HepG2 (cell line): ENCODE measurements around the gene RGMA. TPM values are rescaled to one million over a fixed set of nuclear protein-coding genes. Genes with fewer than 3 reads are reported as not detected.

Experiments used
- ATAC-seq: fragments of 200-7000 bp; cut with Tn5 transposase; 3 replicates; pipeline ENCODE4 v1.9.1; 2020; ENCODE audit warnings: mild to moderate bottlenecking, moderate library complexity
- BruUV-seq: library from RNA; stranded (reverse); fragments of 400-500 nt; replicated peaks from 2 replicates; lab custom pipeline; 2021; lab: Mats Ljungman, UMichigan
- CTCF ChIA-PET: fragments of 300-600 bp; formaldehyde crosslinking; extraction: SDS; loops from one replicate; lab custom pipeline; 2021; ENCODE audit warnings: low total read pairs, inconsistent platforms, low intra/inter-chr PET ratio; lab: Yijun Ruan, JAX
- POLR2A ChIA-PET: fragments of 350-600 bp; sonication (Branson Sonifier 250); formaldehyde crosslinking; loops from one replicate; lab custom pipeline; 2020; ENCODE audit warnings: antibody characterized with exemption, inconsistent platforms; lab: Yijun Ruan, JAX
- DNase-seq: peaks from one replicate; pipeline ENCODE4 v3.0.0-alpha.2; 2015; ENCODE audit warnings: low spot score
- FAIRE-seq: peaks from 3 replicates; lab custom pipeline; 2011; peaks lifted over from hg19 to GRCh38; lab: Jason Lieb, UNC
- H2AFZ ChIP-seq: one replicate; pipeline ENCODE4 v1.6.1; 2011; ENCODE audit warnings: low read length, inconsistent platforms
- H3K27ac ChIP-seq: fragments of 300-600 bp; 3 replicates; pipeline ENCODE4 v1.8.0; 2011; ENCODE audit warnings: mixed run types, mild to moderate bottlenecking, mixed read lengths, low read length, inconsistent platforms; ENCODE audit not compliant: insufficient read depth; ENCODE audit errors: extremely low read length
- H3K27me3 ChIP-seq, 2 experiments: fragments of 200-600 bp in 1 of 2; 2 replicates in 1 of 2; 3 replicates in 1 of 2; pipeline versions ENCODE4 v1.6.0 to v1.8.0; 2011; ENCODE audit warnings: low read length in 2 of 2, mild to moderate bottlenecking in 2 of 2, moderate library complexity in 2 of 2, inconsistent platforms in 1 of 2; ENCODE audit not compliant: insufficient read depth in 2 of 2, control insufficient read depth in 1 of 2
- H3K36me3 ChIP-seq, 2 experiments: fragments of 200-600 bp in 1 of 2; replicated peaks in 1 of 2; 2 replicates in 1 of 2; 3 replicates in 1 of 2; pipeline versions ENCODE4 v1.5.1 to v1.8.0; 2011; ENCODE audit warnings: low read length in 2 of 2, inconsistent platforms in 1 of 2; ENCODE audit not compliant: insufficient read depth in 2 of 2, control insufficient read depth in 1 of 2
- H3K4me1 ChIP-seq: 2 replicates; pipeline ENCODE4 v1.5.1; 2012; ENCODE audit warnings: low read length, inconsistent platforms; ENCODE audit not compliant: insufficient read depth
- H3K4me2 ChIP-seq: 2 replicates; pipeline ENCODE4 v1.6.0; 2011; ENCODE audit warnings: low read depth, low read length, inconsistent platforms
- H3K4me3 ChIP-seq, 3 experiments: fragments of 200-600 bp in 1 of 3; sonication (generic), shearing (Covaris generic) in 1 of 3; replicated peaks in 1 of 3; 2 replicates each; pipeline ENCODE4 v1.5.1; 2011 to 2016; ENCODE audit warnings: low read length in 3 of 3, inconsistent platforms in 2 of 3, low read depth in 2 of 3, mild to moderate bottlenecking in 2 of 3, control low read depth in 1 of 3, mixed read lengths in 1 of 3; ENCODE audit not compliant: insufficient read depth in 1 of 3
- H3K79me2 ChIP-seq: one replicate; pipeline ENCODE4 v1.6.1; 2011; ENCODE audit warnings: low read length, inconsistent platforms; ENCODE audit not compliant: insufficient read depth
- H3K9ac ChIP-seq: 2 replicates; pipeline ENCODE4 v1.6.0; 2011; ENCODE audit warnings: mild to moderate bottlenecking, low read depth, low read length, inconsistent platforms; ENCODE audit not compliant: insufficient read depth
- H3K9me3 ChIP-seq: 2 replicates; pipeline ENCODE4 v1.5.1; 2012; ENCODE audit warnings: mild to moderate bottlenecking, low read length
- H4K20me1 ChIP-seq: 2 replicates; pipeline ENCODE4 v1.6.0; 2011; ENCODE audit warnings: inconsistent platforms, mild to moderate bottlenecking, low read length, moderate library complexity; ENCODE audit not compliant: insufficient read depth
- FOXJ3 ChIP-seq: sonication (generic); formaldehyde crosslinking; IDR thresholded peaks from 2 replicates; pipeline ENCODE4 v1.4.0; 2020; ENCODE audit warnings: missing genetic modification reagents, mild to moderate bottlenecking, borderline replicate concordance
- GTF2F1 ChIP-seq: fragments of 150-350 bp; IDR thresholded peaks from 2 replicates; pipeline ENCODE4 v1.6.1; 2014; ENCODE audit warnings: low read length
- HDAC6 ChIP-seq: fragments of 200-600 bp; sonication (generic); IDR thresholded peaks from 2 replicates; pipeline ENCODE4 v1.7.0; 2017; ENCODE audit warnings: mild to moderate bottlenecking, antibody characterized with exemption, low read length, low read depth
- HNF4A ChIP-seq: sonication (generic); formaldehyde crosslinking; IDR thresholded peaks from 2 replicates; pipeline ENCODE4 v1.4.0; 2020; ENCODE audit warnings: missing genetic modification reagents
- MAFK ChIP-seq, 2 experiments: IDR thresholded peaks in 1 of 2; conservative IDR thresholded peaks in 1 of 2; 2 replicates each; pipeline ENCODE4 v1.6.1; 2011; ENCODE audit warnings: improper control_type of control experiment in 2 of 2, low read length in 2 of 2
- MEIS2 ChIP-seq: sonication (generic); formaldehyde crosslinking; IDR thresholded peaks from 2 replicates; pipeline ENCODE4 v1.9.0; 2021; ENCODE audit warnings: mild to moderate bottlenecking, missing genetic modification reagents
- PHF21A ChIP-seq: sonication (generic); formaldehyde crosslinking; IDR thresholded peaks from 2 replicates; pipeline ENCODE4 v1.5.0; 2020; ENCODE audit warnings: mild to moderate bottlenecking, missing genetic modification reagents
- ZFP36 ChIP-seq: fragments of 150-350 bp; IDR thresholded peaks from 2 replicates; pipeline ENCODE4 v1.6.1; 2018; ENCODE audit warnings: borderline replicate concordance, low read length, low read depth; ENCODE audit not compliant: partially characterized antibody
- ZNF83 ChIP-seq: sonication (generic); formaldehyde crosslinking; IDR thresholded peaks from 2 replicates; pipeline ENCODE4 v1.4.0; 2020; ENCODE audit warnings: missing genetic modification reagents, mild to moderate bottlenecking, borderline replicate concordance
- WGBS: methylation state at CpG from one replicate; pipeline ENCODE4 v1.1.6; 2017; ENCODE audit warnings: low lambda C conversion rate; 5-methylcytosine and 5-hydroxymethylcytosine counted together
- in situ Hi-C: cut with HindIII; loops from 2 replicates; pipeline ENCODE4 v1.10.0; 2017; ENCODE audit warnings: low pct_unique_long_range_greater_than_20kb; ENCODE audit not compliant: extremely low pct_ligation_motif_present
- intact Hi-C: fragments of 100-400 bp; cut with micrococcal nuclease; formaldehyde crosslinking; loops from one replicate; pipeline ENCODE4 v1.10.0; 2022; ENCODE audit not compliant: unreplicated experiment
- polyA plus RNA-seq, 8 experiments: library from polyadenylated mRNA; depleted of rRNA in 3 of 8; stranded (reverse) in 7 of 8; unstranded in 1 of 8; fragments of >200 nt; fragmentation: Illumina TruSeq in 4 of 8; extraction: Trizol in 4 of 8; gene quantifications; 2 replicates each; pipeline versions ENCODE4 v1.2.1 to v1.2.3, GENCODE V29; 2011 to 2016; ENCODE audit warnings: low read depth in 4 of 8, missing spikeins in 1 of 8, mixed read lengths in 1 of 8; ENCODE audit not compliant: insufficient read depth in 1 of 8
- total RNA-seq, 5 experiments: library from RNA; depleted of rRNA; stranded (reverse); fragments of >200 nt; fragmentation: Illumina TruSeq; extraction: Trizol; gene quantifications; 2 replicates each; pipeline ENCODE4 v1.2.3, GENCODE V29; 2016; ENCODE audit warnings: low read depth in 1 of 5
- TF ChIP-seq, protein P1 (sequence below): sonication (generic); formaldehyde crosslinking; IDR thresholded peaks from 2 replicates; pipeline ENCODE4 v1.8.1; 2023; ENCODE audit warnings: mild to moderate bottlenecking, moderate library complexity, missing genetic modification reagents
- TF ChIP-seq, protein P2 (sequence below): IDR thresholded peaks from 2 replicates; pipeline ENCODE4 v1.6.1; 2016; ENCODE audit warnings: low read depth
- TF ChIP-seq, protein P3 (sequence below), 2 experiments: fragments of 450-650 bp in 1 of 2; sonication (generic) in 1 of 2; formaldehyde crosslinking; IDR thresholded peaks; 2 replicates each; pipeline versions ENCODE4 v1.5.0 to v1.8.0; 2020 to 2022; ENCODE audit warnings: mild to moderate bottlenecking in 1 of 2, missing genetic modification reagents in 1 of 2
- TF ChIP-seq, protein P4 (sequence below): sonication (generic); formaldehyde crosslinking; IDR thresholded peaks from 2 replicates; pipeline ENCODE4 v1.9.0; 2022; ENCODE audit warnings: low read depth, missing genetic modification reagents
- TF ChIP-seq, protein P5 (sequence below): sonication (generic); formaldehyde crosslinking; IDR thresholded peaks from 2 replicates; pipeline ENCODE4 v1.5.1; 2020; ENCODE audit warnings: missing genetic modification reagents, mild to moderate bottlenecking, borderline replicate concordance
- TF ChIP-seq, protein P6 (sequence below): IDR thresholded peaks from 2 replicates; pipeline ENCODE4 v1.6.1; 2012; ENCODE audit warnings: inconsistent platforms
- TF ChIP-seq, protein P7 (sequence below): sonication (generic); formaldehyde crosslinking; IDR thresholded peaks from 2 replicates; pipeline ENCODE4 v1.9.0; 2021; ENCODE audit warnings: missing genetic modification reagents, mild to moderate bottlenecking, borderline replicate concordance

Gene RGMA
- total and polyA plus RNA-seq, 2 of the 13 experiments (the other 11 are each of a cell fraction or from before 2014, with no cell fraction given), result not detected

DNA sequence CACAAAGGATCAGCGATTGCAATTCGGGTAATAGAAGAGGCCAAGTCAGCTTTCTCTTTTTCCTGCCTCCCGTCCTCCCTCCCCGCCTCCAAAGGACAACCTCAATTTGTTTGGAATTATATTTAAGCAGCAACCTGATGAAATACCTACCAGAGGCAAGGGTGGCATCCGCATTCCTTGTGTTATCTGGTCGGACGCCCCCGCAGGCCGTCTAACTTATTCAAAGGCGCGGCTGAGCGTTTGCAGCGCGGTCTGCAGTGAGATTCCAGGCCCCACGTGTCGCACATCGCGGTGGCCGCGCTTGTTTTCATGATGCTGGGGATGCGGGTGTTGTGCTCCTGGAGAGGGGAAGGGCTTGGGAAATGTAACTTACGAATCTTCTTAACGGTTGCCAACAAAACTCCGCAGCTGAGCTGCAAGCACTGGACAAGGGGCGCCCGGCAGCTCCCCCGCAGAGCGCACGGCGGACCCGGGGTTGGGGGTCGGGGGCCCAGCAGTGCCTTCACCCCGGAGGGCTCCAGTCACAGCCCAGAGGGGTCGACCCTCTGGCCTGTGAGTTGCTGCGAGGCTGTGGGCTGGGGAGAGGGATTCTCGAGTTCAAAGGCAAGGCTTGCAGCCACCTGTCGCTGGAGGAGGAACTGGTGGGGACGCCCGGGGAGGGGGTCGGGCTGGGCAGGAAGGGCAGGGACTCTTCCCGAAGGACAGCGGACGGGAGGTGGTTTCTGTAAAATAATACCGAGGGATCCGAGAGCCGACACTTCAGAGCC is 20.5 kb upstream of the RGMA start:
- no peaks in the 10 kb centered on the region for H3K4me1 ChIP-seq
- no peak overlapping the region for H2AFZ ChIP-seq
- no peak overlapping the region for H3K9ac ChIP-seq
- in situ Hi-C loops, result no loop called here
- H3K79me2 ChIP-seq, result no peaks in the 10 kb centered on the region
- H3K4me2 ChIP-seq, result no peak overlapping the region
- CTCF ChIA-PET, result no interaction called here
- ATAC-seq (no peak), DNase-seq (no peak), FAIRE-seq (no peak)
- H3K27ac ChIP-seq, result no peak overlapping the region
- H3K27me3 ChIP-seq, result peaks cover 8 to 29% of the 10 kb centered on the region in 2 experiments; a peak in 3 of 5 replicates
- WGBS, result 22% methylated on average over 39 of the region's 46 CpGs
- no peak overlapping the region for H3K4me3 ChIP-seq
- no peaks in the 10 kb centered on the region for H4K20me1 ChIP-seq
- H3K36me3 ChIP-seq, result no peaks in the 10 kb centered on the region
- H3K9me3 ChIP-seq, result no peaks in the 10 kb centered on the region
- BruUV-seq, result no TSS peak
- POLR2A ChIA-PET, result no interaction called here
- intact Hi-C loops, result no loop called here
- TF ChIP-seq GTF2F1 (no peak), MEIS2 (CRISPR knock-in tag) (no peak), HDAC6 (no peak), ZNF83 (no peak), MAFK (conservative IDR thresholded peaks at IDR 0.05 in 1 of 2, IDR thresholded peaks at IDR 0.05 in 1 of 2; ENCODE audit: low read length in 2 of 2) (no peak), PHF21A (CRISPR knock-in tag) (no peak), FOXJ3 (CRISPR knock-in tag) (no peak), ZFP36 (no peak), HNF4A (CRISPR knock-in tag) (no peak)
- TF ChIP-seq, protein P1, sequence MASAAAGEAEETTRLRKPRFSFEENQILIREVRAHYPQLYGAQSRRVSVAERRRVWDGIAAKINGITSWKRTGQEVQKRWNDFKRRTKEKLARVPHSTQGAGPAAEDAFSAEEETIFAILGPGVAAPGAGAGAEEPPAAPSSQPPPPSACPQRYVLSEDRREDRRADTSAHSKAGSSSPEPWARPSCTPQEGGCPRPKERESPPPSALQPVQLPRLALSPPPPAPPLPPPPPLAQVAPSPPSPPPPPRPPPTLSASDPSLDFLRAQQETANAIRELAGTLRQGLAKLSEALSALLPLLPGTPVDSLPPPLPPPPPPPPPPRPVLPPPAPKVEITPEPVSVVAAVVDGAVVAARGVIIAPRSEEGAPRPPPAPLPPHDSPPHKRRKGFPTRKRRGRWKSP (CRISPR knock-in tag), result no peak
- TF ChIP-seq, protein P2, sequence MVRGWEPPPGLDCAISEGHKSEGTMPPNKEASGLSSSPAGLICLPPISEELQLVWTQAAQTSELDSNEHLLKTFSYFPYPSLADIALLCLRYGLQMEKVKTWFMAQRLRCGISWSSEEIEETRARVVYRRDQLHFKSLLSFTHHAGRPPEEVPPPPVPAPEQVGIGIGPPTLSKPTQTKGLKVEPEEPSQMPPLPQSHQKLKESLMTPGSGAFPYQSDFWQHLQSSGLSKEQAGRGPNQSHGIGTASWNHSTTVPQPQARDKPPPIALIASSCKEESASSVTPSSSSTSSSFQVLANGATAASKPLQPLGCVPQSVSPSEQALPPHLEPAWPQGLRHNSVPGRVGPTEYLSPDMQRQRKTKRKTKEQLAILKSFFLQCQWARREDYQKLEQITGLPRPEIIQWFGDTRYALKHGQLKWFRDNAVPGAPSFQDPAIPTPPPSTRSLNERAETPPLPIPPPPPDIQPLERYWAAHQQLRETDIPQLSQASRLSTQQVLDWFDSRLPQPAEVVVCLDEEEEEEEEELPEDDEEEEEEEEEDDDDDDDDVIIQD (CRISPR knock-in tag), result no peak
- TF ChIP-seq, protein P3, sequence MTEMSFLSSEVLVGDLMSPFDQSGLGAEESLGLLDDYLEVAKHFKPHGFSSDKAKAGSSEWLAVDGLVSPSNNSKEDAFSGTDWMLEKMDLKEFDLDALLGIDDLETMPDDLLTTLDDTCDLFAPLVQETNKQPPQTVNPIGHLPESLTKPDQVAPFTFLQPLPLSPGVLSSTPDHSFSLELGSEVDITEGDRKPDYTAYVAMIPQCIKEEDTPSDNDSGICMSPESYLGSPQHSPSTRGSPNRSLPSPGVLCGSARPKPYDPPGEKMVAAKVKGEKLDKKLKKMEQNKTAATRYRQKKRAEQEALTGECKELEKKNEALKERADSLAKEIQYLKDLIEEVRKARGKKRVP (CRISPR knock-in tag; IDR thresholded peaks at IDR 0.05), result no peak
- TF ChIP-seq, protein P4, sequence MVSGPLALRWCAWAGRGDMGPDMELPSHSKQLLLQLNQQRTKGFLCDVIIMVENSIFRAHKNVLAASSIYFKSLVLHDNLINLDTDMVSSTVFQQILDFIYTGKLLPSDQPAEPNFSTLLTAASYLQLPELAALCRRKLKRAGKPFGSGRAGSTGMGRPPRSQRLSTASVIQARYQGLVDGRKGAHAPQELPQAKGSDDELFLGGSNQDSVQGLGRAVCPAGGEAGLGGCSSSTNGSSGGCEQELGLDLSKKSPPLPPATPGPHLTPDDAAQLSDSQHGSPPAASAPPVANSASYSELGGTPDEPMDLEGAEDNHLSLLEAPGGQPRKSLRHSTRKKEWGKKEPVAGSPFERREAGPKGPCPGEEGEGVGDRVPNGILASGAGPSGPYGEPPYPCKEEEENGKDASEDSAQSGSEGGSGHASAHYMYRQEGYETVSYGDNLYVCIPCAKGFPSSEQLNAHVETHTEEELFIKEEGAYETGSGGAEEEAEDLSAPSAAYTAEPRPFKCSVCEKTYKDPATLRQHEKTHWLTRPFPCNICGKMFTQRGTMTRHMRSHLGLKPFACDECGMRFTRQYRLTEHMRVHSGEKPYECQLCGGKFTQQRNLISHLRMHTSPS (CRISPR knock-in tag), result no peak
- TF ChIP-seq, protein P5, sequence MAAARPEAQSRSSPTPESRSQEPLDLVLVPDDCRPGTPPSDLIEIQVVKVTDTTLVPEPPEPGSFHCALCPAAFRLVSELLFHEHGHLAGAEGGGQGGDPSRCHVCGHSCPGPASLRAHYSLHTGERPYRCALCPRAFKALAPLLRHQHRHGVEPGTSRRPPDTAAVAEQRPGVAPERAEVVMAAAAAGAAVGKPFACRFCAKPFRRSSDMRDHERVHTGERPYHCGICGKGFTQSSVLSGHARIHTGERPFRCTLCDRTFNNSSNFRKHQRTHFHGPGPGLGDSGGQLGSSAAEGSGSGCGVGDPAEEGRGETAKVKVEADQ, result no peak
- TF ChIP-seq, protein P6, sequence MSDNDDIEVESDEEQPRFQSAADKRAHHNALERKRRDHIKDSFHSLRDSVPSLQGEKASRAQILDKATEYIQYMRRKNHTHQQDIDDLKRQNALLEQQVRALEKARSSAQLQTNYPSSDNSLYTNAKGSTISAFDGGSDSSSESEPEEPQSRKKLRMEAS, result no peak
- TF ChIP-seq, protein P7, sequence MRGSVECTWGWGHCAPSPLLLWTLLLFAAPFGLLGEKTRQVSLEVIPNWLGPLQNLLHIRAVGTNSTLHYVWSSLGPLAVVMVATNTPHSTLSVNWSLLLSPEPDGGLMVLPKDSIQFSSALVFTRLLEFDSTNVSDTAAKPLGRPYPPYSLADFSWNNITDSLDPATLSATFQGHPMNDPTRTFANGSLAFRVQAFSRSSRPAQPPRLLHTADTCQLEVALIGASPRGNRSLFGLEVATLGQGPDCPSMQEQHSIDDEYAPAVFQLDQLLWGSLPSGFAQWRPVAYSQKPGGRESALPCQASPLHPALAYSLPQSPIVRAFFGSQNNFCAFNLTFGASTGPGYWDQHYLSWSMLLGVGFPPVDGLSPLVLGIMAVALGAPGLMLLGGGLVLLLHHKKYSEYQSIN (CRISPR knock-in tag), result no peak
